ACHN (cell line): ENCODE measurements around the gene TSLP.

Experiments used
- DNase-seq: peaks from one replicate; pipeline ENCODE4 v3.0.0-alpha.2; 2015
- in situ Hi-C: cut with HindIII; loops from 2 replicates; pipeline ENCODE4 v1.10.0; 2017; ENCODE audit warnings: low sequenced_read_pairs, low pct_ligation_motif_present, low pct_unique_long_range_greater_than_20kb

The TSLP gene

DNA sequence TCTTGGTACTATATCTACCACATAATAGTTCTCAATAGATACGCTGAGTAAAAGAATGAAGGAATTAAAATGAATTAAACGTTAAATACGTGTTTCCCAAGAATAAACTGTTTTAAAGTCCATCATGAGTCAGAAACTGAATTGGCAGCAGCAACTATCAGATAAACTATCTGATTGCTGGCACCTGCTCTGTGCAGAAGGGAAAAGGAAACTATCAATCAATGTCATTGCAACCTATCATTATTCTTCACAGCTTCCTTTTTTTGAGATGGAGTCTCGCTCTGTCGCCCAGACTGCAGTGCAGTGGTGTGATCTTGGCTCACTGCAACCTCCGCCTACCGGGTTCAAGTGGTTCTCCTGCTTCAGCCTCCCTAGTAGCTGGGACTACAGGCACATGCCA, 11.8 kb downstream of the TSLP start:
- in situ Hi-C loops: no loop called here
- no peak for DNase-seq

DNA sequence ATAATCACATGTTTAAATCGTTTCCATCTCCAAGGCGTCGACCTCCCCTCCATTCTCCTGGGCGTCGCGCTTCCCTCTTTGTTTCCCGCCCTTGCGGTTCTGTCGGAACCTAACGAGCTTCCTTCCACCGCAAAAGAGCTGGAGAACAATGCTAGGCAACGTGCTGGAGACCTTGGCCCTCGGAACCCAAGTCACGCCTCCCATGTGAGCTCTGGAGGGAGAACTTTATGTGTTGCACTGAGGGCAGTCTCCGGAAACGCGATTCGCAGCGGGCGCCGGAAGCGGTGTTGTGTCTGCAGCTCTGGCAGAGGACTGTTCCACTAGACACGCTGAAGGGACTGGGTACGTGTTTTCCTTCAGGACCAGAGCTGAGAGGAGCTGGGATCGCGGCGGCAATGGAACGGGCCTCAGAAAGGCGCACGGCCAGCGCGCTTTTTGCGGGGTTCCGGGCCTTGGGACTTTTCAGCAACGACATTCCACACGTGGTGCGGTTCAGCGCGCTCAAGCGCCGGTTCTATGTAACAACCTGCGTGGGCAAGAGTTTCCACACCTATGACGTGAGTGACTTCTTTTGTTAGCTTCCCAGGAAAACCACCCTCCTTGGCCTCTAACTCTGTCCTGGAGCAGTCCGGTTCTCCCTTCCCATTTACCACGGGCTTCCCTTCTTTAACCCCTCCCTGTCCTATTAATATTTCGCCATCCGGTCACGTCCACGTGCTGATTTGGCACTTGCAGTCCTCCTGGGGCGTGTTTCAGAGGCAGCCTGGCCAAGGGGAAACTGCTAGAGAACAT, 20.7 kb downstream of the TSLP start, which contains the start of gene WDR36:
Gene WDR36 (plus strand): TSS at position 287 of the 792 bp plus-strand sequence. CDS start 109 bp downstream, at position 396.
- DNase-seq: peak; percentile 88
- in situ Hi-C loops: no loop called here

DNA sequence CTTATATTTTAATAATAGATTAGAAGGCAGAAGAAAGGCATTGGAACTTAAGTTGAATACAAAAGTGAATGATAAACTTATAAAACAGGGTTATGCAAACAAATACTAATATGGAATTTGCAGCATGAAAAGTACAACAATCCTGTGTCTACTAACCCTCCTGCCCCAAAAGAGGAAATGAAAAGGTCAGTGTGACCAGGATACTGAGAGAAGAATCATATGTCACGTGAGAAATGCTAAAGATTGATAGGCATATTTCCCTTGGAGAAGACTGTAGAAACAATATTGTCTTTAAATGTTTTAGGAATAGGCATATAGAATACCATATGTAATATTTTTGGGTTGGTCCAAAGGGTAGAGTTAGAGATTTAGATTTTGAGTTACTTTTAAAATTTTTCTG, 24.5 kb downstream of the TSLP start:
- in situ Hi-C loops: no loop called here
- no peak for DNase-seq

DNA sequence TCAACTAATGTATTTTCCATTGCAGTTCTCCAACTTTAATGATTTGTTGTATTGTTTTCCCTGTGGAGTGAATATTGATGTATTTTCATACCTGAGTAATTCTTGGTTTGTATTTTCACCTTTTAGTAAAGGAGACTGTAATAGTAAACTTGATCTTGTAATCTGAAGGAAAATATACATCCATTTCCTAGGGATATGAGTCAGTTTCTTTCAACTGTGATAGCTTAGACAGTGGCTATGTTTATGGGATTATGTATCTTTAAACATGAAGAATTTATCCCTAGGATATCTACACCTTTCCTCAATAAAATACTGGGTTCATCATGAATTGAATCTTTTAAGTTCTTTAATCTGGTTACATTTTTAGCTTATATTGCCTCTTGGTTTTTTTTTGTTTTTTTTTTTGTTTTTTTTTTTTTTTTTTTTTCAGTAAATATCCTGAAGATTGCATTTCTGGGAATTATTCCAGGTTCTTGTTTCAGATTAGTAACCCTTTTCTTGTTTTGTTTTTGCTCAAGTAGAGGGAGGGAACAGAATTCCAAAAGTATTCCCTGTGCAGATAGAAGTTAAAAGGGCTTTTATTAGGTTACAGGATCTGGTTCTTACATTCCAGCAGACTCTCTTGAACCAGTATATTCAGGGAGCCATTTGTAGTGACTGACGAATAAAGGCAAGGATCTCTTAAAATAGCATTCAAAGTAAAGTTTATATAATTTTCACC, 27.7 kb downstream of the TSLP start:
- DNase-seq: no peak
- in situ Hi-C loops: no loop called here

DNA sequence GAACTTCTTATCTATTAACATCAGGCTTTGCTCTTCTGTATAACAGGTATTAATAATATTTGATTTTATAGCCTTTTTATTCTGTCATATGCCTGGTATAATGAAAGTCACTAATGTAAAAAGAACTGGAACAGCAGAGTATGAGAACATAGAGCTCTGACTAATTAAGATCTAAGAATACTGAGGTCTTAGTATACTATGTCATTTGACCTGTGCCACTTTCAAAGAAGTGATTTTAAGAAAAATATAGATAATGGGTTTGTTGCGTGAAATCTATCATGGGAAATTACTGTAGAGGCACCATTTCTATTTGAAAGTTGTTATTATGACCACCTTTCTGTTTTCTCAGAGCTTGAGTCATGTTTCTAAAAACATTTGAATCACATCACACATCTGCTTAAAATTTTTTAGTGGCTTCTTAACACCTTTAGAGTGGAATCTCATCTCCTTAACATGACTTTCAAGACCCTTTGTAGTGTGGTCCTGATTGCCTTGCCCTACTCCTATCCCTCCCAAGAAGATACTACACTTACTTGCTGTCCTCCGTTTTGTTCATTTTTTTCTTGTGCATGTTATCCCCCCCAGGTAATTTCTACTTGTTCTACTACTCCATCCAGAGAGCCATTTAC, 34.9 kb downstream of the TSLP start:
- no peak for DNase-seq
- in situ Hi-C loops: no loop called here

DNA sequence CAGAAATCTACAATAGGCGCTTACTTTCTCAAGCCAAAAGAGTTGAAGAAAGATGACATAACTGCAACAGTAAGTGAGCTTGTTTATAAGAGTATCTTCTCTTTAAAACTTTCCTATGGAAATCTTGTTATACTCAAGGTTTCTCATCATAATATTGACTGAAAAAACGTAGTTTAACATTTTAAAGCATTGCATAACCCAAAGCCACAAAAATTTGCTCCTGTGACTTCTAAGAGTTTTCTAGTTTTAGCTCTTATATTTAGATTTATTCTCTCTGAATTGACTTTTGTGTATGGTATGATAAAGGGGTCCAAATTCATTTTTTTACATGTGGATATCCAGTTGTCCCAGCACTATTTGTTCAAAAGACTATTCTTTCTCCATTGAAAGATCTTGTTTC, 35.9 kb downstream of the TSLP start:
- in situ Hi-C loops: no loop called here
- no peak for DNase-seq

DNA sequence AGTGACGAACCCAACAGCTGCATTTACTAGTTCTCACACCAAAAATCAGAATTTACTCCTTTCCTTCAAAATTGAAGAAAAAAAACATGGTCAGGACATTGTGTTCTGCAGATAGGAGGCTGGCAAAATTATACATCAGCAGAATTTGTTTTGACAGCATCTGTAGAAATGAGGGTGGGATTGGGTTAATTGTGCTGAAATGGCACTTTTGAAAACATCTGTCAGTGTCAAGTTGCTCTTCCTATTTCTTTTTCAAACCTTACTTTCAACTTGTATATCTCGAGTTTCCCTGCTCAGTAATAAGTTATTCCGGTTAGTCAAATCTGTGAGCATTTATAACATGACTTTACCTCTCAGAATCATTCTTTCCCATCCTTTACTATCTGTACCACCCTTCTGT, 40.4 kb downstream of the TSLP start:
- in situ Hi-C loops: no loop called here

DNA sequence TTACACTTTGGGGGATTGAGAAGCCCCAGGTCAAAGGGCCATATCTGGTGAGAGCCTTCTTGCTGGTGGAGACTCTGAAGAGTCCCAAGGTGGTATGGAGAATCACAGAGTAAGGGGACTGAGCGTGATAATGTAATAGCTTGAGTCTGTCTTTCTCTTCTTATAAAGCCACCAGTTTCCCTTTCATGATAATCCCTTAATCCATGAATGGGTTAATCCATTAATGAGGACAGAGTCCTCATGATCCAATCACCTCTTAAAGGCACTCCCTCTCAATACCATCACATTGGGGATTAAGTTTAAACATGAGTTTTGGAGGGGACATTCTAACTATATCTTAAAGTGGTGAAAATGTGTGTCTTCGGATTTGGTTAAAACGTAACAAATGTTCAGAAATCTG, 42.2 kb downstream of the TSLP start:
- in situ Hi-C loops: no loop called here
- DNase-seq: no peak

More for the DNA sequence above, 40.4 kb downstream of the TSLP start:
- DNase-seq: no peak

DNA sequence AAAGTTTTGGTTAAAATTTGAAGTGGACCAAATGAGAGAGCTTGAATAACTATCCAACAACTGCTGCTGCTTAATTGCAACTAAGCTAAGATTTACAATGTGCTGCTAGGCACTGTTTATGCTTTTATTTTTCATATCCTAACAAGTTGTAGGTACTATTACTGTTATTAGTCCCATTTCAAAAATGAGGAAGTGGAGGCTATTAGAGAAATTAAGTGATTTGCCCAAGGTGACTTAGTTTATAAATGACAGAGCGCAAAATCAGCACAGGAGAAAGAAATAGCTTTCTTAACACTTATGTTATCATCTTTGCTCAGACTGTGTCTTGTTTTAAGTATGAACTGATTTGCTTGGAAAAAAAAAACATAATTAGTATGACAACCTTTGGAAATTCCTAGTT, 43.7 kb downstream of the TSLP start:
- DNase-seq: no peak
- in situ Hi-C loops: no loop called here

DNA sequence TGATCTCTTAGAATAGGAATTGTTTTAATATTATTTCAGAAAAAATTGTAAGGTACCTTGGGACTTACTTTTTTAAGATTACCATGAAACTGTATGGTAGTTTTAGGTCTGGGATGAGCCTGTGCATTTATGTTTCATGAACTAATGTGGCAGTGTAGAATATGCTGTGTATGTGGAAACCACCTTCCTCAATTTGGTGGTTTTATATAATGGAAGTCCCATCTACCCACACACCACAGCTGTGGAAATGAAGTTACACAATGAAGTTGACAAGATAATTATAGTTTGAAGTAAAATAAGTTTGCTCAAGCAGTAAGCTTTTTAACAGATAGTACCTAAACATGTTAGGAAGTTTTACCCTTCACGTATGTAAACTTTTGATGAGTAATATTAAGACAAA, 45.0 kb downstream of the TSLP start:
- DNase-seq: no peak
- in situ Hi-C loops: no loop called here

DNA sequence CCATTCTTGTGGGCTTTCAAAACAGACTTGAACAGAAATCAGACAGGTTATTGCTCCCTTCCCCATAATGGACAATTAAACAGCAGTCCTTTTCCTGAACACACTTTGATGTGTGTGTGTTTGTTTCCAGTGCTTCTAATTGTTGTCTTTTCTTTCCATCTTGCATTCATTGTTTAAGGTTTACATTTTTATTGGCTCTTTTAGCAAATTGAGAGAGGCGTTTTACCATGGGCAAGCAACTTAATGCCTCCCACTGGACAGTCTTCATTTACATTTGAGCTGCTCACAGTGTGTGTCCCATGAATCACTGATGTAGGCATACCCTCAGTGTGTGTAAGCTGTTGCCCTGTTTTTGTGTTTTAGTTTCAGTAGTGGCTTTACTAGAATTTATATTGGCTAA, 45.6 kb downstream of the TSLP start:
- no peak for DNase-seq
- in situ Hi-C loops: no loop called here

DNA sequence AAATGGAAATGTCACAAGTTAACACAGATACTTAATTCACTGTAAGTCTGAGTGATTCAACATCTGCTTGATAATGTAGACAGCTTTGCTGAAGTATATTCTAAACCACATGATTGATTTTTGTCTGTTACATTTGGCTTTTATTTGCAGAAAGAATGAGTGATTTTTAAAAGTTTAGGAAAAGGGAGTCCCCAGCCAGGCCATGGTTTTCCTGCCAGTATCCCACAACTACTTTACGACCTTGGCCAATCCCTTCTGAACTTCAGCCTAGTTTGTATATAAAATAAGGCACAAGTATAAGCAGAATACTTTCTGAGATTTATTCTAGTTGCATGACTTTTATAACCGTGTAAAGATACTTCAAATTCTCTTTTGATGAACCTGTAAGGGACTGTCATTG, 47.7 kb downstream of the TSLP start:
- in situ Hi-C loops: no loop called here
- no peak for DNase-seq

DNA sequence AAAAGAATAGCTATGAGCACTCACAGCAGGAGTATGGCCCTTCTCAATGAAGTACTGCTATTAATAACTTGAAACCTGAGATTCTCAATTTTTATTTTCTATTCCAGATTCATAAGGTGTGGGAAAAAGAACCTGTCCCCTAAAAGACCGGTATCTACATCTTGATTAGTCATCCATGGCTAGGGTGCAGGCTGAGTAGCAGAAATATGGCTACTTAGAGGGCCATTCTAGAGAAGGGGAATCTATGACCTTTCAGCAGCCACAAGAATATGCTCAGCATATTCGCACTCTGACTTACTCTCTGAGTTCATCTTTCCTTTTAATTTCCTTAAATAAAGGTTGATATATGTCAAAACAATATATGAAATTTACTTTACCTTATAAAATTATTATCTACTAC, 48.3 kb downstream of the TSLP start:
- in situ Hi-C loops: no loop called here
- no peak for DNase-seq

DNA sequence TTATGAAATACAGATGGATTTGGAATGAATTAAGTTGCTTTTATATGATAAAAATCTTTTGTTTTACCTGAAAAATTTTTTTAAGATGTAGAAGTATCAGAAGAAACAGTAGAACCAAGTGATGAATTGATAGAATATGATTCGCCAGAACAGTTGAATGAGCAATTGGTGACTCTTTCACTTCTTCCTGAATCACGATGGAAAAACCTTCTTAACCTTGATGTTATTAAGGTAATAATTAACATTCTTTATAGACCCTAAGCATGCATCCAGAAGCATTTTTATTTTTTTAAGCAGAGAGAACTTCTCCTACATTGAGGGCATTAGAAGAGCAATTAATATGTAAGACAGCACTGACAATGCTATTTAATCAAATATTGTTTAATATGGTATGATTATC, 49.4 kb downstream of the TSLP start:
- in situ Hi-C loops: no loop called here
- DNase-seq: peak; percentile 25

DNA sequence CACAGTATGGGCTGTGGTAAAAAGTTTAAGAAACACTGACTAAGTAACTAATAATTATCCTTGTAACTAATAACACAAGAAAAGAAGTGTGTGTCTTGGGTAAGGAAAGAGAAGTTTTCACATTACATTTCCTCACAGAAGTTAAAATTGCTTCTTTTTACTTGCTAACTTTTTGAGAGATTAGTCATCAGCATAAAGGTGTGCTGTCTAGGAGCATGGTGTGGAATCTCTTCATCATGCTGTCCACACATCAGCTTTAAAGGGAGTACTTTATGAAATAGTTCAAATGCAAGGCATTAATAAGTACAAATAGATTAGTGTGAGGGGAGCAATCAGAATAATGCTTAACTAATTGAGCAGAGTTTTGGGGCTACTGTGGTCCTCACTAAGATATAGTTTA, 50.4 kb downstream of the TSLP start:
- in situ Hi-C loops: no loop called here

DNA sequence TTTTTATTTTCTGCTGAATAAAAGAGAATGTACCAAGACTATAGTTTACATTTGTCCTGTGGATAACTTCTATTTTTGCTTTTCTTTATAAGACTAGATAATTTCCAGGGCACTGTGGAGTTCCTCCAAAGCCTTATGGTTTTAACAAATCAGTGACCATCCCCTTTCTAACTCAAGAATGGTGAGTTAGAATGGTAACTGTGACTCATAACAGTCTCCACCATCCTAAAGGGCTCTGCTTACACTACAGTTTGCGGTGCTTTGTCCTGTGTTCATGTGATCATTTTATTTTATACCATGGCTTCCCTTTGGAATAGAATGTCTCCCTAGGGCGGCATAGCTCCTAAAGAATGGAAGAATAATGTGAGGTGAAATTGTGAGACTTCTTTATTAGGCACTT, 50.9 kb downstream of the TSLP start:
- in situ Hi-C loops: no loop called here

More for the DNA sequence above, 50.4 kb downstream of the TSLP start:
- no peak for DNase-seq

DNA sequence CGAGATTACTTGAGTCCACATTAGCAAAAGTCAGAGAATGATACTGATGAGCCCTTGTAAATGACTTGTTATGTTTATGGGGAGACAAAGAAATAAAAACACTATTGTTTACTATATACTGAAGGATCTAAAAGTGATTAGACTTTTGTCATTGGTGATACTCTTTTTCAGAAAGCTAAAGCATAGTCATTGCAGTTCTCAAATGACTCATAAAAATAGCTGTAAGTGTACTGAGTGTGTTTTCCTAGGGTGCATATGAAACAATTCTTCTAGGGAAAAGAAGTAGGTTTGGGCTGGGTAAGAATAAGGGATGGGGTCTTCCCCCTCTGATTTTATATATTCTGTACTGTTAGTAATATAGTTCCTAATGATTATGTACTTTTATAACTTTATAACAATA, 53.3 kb downstream of the TSLP start:
- in situ Hi-C loops: no loop called here
- no peak for DNase-seq

More for the DNA sequence above, 50.9 kb downstream of the TSLP start:
- DNase-seq: no peak

DNA sequence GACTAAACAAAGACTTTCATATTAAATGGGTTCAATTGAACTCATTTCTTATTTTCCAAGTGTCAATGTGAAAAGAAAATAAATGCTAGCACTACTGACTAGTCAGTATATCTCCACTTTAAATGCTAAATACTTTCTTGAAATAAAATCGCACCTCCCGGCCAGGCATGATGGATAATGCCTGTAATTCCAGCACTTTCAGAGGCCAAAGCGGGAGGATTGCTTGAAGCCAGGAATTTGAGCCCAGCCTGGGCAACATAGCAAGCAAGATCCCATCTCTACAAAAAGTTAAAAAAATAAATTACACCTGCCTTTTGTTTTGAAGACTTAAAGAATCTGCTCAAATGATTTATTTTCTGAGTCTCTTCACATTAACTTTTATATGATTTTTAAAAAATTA, 55.4 kb downstream of the TSLP start:
- in situ Hi-C loops: no loop called here
- no peak for DNase-seq
